HepG2 (cell line): ENCODE measurements around the gene ELF1. TPM values are rescaled to one million over a fixed set of nuclear protein-coding genes. Genes with fewer than 3 reads are reported as not detected.

Experiments
- ATAC-seq: fragments of 200-7000 bp; cut with Tn5 transposase; 3 replicates; pipeline ENCODE4 v1.9.1; 2020; ENCODE audit warnings: mild to moderate bottlenecking, moderate library complexity
- BruUV-seq: library from RNA; stranded (reverse); fragments of 400-500 nt; replicated peaks from 2 replicates; lab custom pipeline; 2021; lab: Mats Ljungman, UMichigan
- CTCF ChIA-PET: fragments of 300-600 bp; formaldehyde crosslinking; extraction: SDS; loops from one replicate; lab custom pipeline; 2021; ENCODE audit warnings: low total read pairs, inconsistent platforms, low intra/inter-chr PET ratio; lab: Yijun Ruan, JAX
- POLR2A ChIA-PET: fragments of 350-600 bp; sonication (Branson Sonifier 250); formaldehyde crosslinking; loops from one replicate; lab custom pipeline; 2020; ENCODE audit warnings: antibody characterized with exemption, inconsistent platforms; lab: Yijun Ruan, JAX
- DNase-seq: peaks from one replicate; pipeline ENCODE4 v3.0.0-alpha.2; 2015; ENCODE audit warnings: low spot score
- FAIRE-seq: peaks from 3 replicates; lab custom pipeline; 2011; peaks lifted over from hg19 to GRCh38; lab: Jason Lieb, UNC
- H2AFZ ChIP-seq: one replicate; pipeline ENCODE4 v1.6.1; 2011; ENCODE audit warnings: low read length, inconsistent platforms
- H3K27ac ChIP-seq: fragments of 300-600 bp; 3 replicates; pipeline ENCODE4 v1.8.0; 2011; ENCODE audit warnings: mixed run types, mild to moderate bottlenecking, mixed read lengths, low read length, inconsistent platforms; ENCODE audit not compliant: insufficient read depth; ENCODE audit errors: extremely low read length
- H3K27me3 ChIP-seq, 2 experiments: fragments of 200-600 bp in 1 of 2; 2 replicates in 1 of 2; 3 replicates in 1 of 2; pipeline versions ENCODE4 v1.6.0 to v1.8.0; 2011; ENCODE audit warnings: low read length in 2 of 2, mild to moderate bottlenecking in 2 of 2, moderate library complexity in 2 of 2, inconsistent platforms in 1 of 2; ENCODE audit not compliant: insufficient read depth in 2 of 2, control insufficient read depth in 1 of 2
- H3K36me3 ChIP-seq, 2 experiments: fragments of 200-600 bp in 1 of 2; replicated peaks in 1 of 2; 2 replicates in 1 of 2; 3 replicates in 1 of 2; pipeline versions ENCODE4 v1.5.1 to v1.8.0; 2011; ENCODE audit warnings: low read length in 2 of 2, inconsistent platforms in 1 of 2; ENCODE audit not compliant: insufficient read depth in 2 of 2, control insufficient read depth in 1 of 2
- H3K4me1 ChIP-seq: 2 replicates; pipeline ENCODE4 v1.5.1; 2012; ENCODE audit warnings: low read length, inconsistent platforms; ENCODE audit not compliant: insufficient read depth
- H3K4me2 ChIP-seq: 2 replicates; pipeline ENCODE4 v1.6.0; 2011; ENCODE audit warnings: low read depth, low read length, inconsistent platforms
- H3K4me3 ChIP-seq, 3 experiments: fragments of 200-600 bp in 1 of 3; sonication (generic), shearing (Covaris generic) in 1 of 3; replicated peaks in 1 of 3; 2 replicates each; pipeline ENCODE4 v1.5.1; 2011 to 2016; ENCODE audit warnings: low read length in 3 of 3, inconsistent platforms in 2 of 3, low read depth in 2 of 3, mild to moderate bottlenecking in 2 of 3, control low read depth in 1 of 3, mixed read lengths in 1 of 3; ENCODE audit not compliant: insufficient read depth in 1 of 3
- H3K79me2 ChIP-seq: one replicate; pipeline ENCODE4 v1.6.1; 2011; ENCODE audit warnings: low read length, inconsistent platforms; ENCODE audit not compliant: insufficient read depth
- H3K9ac ChIP-seq: 2 replicates; pipeline ENCODE4 v1.6.0; 2011; ENCODE audit warnings: mild to moderate bottlenecking, low read depth, low read length, inconsistent platforms; ENCODE audit not compliant: insufficient read depth
- H3K9me3 ChIP-seq: 2 replicates; pipeline ENCODE4 v1.5.1; 2012; ENCODE audit warnings: mild to moderate bottlenecking, low read length
- H4K20me1 ChIP-seq: 2 replicates; pipeline ENCODE4 v1.6.0; 2011; ENCODE audit warnings: inconsistent platforms, mild to moderate bottlenecking, low read length, moderate library complexity; ENCODE audit not compliant: insufficient read depth
- CCDC6 ChIP-seq: sonication (generic); formaldehyde crosslinking; IDR thresholded peaks from 2 replicates; pipeline ENCODE4 v1.8.1; 2022; ENCODE audit warnings: mild to moderate bottlenecking, missing genetic modification reagents, moderate library complexity
- KLF16 ChIP-seq, 2 experiments: sonication (generic) in 1 of 2; formaldehyde crosslinking in 1 of 2; IDR thresholded peaks; 2 replicates each; pipeline versions ENCODE4 v1.6.1 to v1.8.0; 2016 to 2023; ENCODE audit warnings: missing genetic modification reagents in 2 of 2, missing compliant biosample characterization in 1 of 2
- MLXIP ChIP-seq: sonication (generic); formaldehyde crosslinking; IDR thresholded peaks from 2 replicates; pipeline ENCODE4 v1.9.0; 2021; ENCODE audit warnings: missing genetic modification reagents, borderline replicate concordance
- ZBTB10 ChIP-seq: sonication (generic); formaldehyde crosslinking; IDR thresholded peaks from 2 replicates; pipeline ENCODE4 v1.4.0; 2020; ENCODE audit warnings: missing genetic modification reagents, borderline replicate concordance
- ZBTB33 ChIP-seq: sonication (generic); formaldehyde crosslinking; IDR thresholded peaks from 2 replicates; pipeline ENCODE4 v1.4.0; 2020; ENCODE audit warnings: missing genetic modification reagents
- ZNF136 ChIP-seq: sonication (generic); formaldehyde crosslinking; IDR thresholded peaks from 2 replicates; pipeline ENCODE4 v1.8.1; 2022; ENCODE audit warnings: low read depth, mild to moderate bottlenecking, moderate library complexity, missing genetic modification reagents
- ZNF564 ChIP-seq: sonication (generic); formaldehyde crosslinking; IDR thresholded peaks from 2 replicates; pipeline ENCODE4 v1.8.1; 2023; ENCODE audit warnings: mild to moderate bottlenecking, missing genetic modification reagents
- ZNF572 ChIP-seq: sonication (generic); formaldehyde crosslinking; IDR thresholded peaks from 2 replicates; pipeline ENCODE4 v1.5.1; 2020; ENCODE audit warnings: mild to moderate bottlenecking, missing genetic modification reagents
- ZNF619 ChIP-seq: sonication (generic); formaldehyde crosslinking; IDR thresholded peaks from 2 replicates; pipeline ENCODE4 v1.4.0; 2020; ENCODE audit warnings: mild to moderate bottlenecking, missing genetic modification reagents
- ZNF784 ChIP-seq: sonication (generic); formaldehyde crosslinking; IDR thresholded peaks from 2 replicates; pipeline ENCODE4 v1.5.1; 2020; ENCODE audit warnings: missing genetic modification reagents, mild to moderate bottlenecking, borderline replicate concordance
- WGBS: methylation state at CpG from one replicate; pipeline ENCODE4 v1.1.6; 2017; ENCODE audit warnings: low lambda C conversion rate; 5-methylcytosine and 5-hydroxymethylcytosine counted together
- in situ Hi-C: cut with HindIII; loops from 2 replicates; pipeline ENCODE4 v1.10.0; 2017; ENCODE audit warnings: low pct_unique_long_range_greater_than_20kb; ENCODE audit not compliant: extremely low pct_ligation_motif_present
- intact Hi-C: fragments of 100-400 bp; cut with micrococcal nuclease; formaldehyde crosslinking; loops from one replicate; pipeline ENCODE4 v1.10.0; 2022; ENCODE audit not compliant: unreplicated experiment
- polyA plus RNA-seq, 8 experiments: library from polyadenylated mRNA; depleted of rRNA in 3 of 8; stranded (reverse) in 7 of 8; unstranded in 1 of 8; fragments of >200 nt; fragmentation: Illumina TruSeq in 4 of 8; extraction: Trizol in 4 of 8; gene quantifications; 2 replicates each; pipeline versions ENCODE4 v1.2.1 to v1.2.3, GENCODE V29; 2011 to 2016; ENCODE audit warnings: low read depth in 4 of 8, missing spikeins in 1 of 8, mixed read lengths in 1 of 8; ENCODE audit not compliant: insufficient read depth in 1 of 8
- total RNA-seq, 5 experiments: library from RNA; depleted of rRNA; stranded (reverse); fragments of >200 nt; fragmentation: Illumina TruSeq; extraction: Trizol; gene quantifications; 2 replicates each; pipeline ENCODE4 v1.2.3, GENCODE V29; 2016; ENCODE audit warnings: low read depth in 1 of 5

Gene ELF1
- total and polyA plus RNA-seq, 2 of the 13 experiments (the other 11 are each of a cell fraction or from before 2014, with no cell fraction given): 24.6 to 71.5 TPM

GRCh38 chr13:40916207-40916998 is 102.7 kb downstream of the ELF1 start:
- Histone ChIP-seq H3K27ac (no peak overlapping the region), H3K79me2 (no peaks in the 10 kb centered on the region), H3K4me2 (no peak overlapping the region), H3K9ac (no peak overlapping the region), H3K9me3 (no peaks in the 10 kb centered on the region), H3K36me3 (no peaks in the 10 kb centered on the region), H4K20me1 (no peaks in the 10 kb centered on the region), H3K4me3 (no peak overlapping the region), H2AFZ (no peak overlapping the region), H3K4me1 (peaks cover 13% of the 10 kb centered on the region), H3K27me3 (no peaks in the 10 kb centered on the region; a peak in 1 of 5 replicates)
- POLR2A ChIA-PET: no interaction called here
- DNase-seq (no peak), ATAC-seq (no peak), FAIRE-seq (no peak)
- intact Hi-C loops (no loop called here), in situ Hi-C loops (no loop called here)
- 90% methylated on average over 6 of the region's 6 CpGs for WGBS
- CTCF ChIA-PET: no interaction called here
- BruUV-seq: no TSS peak
- no peak for TF ChIP-seq ZBTB10 (CRISPR knock-in tag)
- no peak for TF ChIP-seq CCDC6
- no peak for TF ChIP-seq ZNF572
- no peak for TF ChIP-seq ZNF619 (CRISPR knock-in tag)
- no peak for TF ChIP-seq MLXIP (CRISPR knock-in tag)
- TF ChIP-seq KLF16 (CRISPR knock-in tag; IDR thresholded peaks at IDR 0.05): no peak
- no peak for TF ChIP-seq ZNF784 (CRISPR knock-in tag)
- no peak for TF ChIP-seq ZBTB33 (CRISPR knock-in tag)
- TF ChIP-seq ZNF136 (CRISPR knock-in tag): no peak
- TF ChIP-seq ZNF564 (CRISPR knock-in tag): no peak
